K562 (cell line): ENCODE results near the gene CCDC187.

Experiments used
- CTCF ChIP-seq, 3 experiments: IDR thresholded peaks in 2 of 3; conservative IDR thresholded peaks in 1 of 3; 2 replicates each; pipeline ENCODE4 v1.5.1; 2011 to 2012; ENCODE audit warnings: low read length in 3 of 3, mild to moderate bottlenecking in 3 of 3, control low read depth in 2 of 3, improper control_type of control experiment in 1 of 3, inconsistent platforms in 1 of 3, low read depth in 1 of 3, mixed read lengths in 1 of 3, moderate library complexity in 1 of 3; ENCODE audit not compliant: insufficient read depth in 2 of 3
- EP300 ChIP-seq: IDR thresholded peaks from 2 replicates; pipeline ENCODE4 v1.6.1; 2012; ENCODE audit warnings: low read length, improper control_type of control experiment
- HDAC6 ChIP-seq: IDR thresholded peaks from 2 replicates; pipeline ENCODE4 v1.6.1; 2012; ENCODE audit warnings: low read depth, mild to moderate bottlenecking, control low read depth, inconsistent platforms, low read length, moderate library complexity
- KDM1A ChIP-seq, 2 experiments: fragments of 450-650 bp; IDR thresholded peaks; 2 replicates each; pipeline ENCODE4 v1.6.1; 2016; ENCODE audit warnings: mild to moderate bottlenecking in 2 of 2
- PRPF4 ChIP-seq: fragments of 200-400 bp; formaldehyde crosslinking; IDR thresholded peaks from one replicate; pipeline ENCODE4 v1.6.1; 2017; ENCODE audit warnings: low read length, low read depth, mild to moderate bottlenecking; ENCODE audit not compliant: insufficient read depth, poor library complexity, severe bottlenecking
- RB1 ChIP-seq: fragments of 450-650 bp; IDR thresholded peaks from 2 replicates; pipeline ENCODE4 v1.6.1; 2017; ENCODE audit warnings: low read depth, mild to moderate bottlenecking
- SRSF7 ChIP-seq: fragments of 200-400 bp; formaldehyde crosslinking; optimal IDR thresholded peaks from 2 replicates; pipeline ENCODE3; 2017; ENCODE audit warnings: mild to moderate bottlenecking, low read depth, low read length
- TEAD4 ChIP-seq, 2 experiments: sonication (generic) in 1 of 2; formaldehyde crosslinking in 1 of 2; IDR thresholded peaks; 2 replicates each; pipeline versions ENCODE4 v1.6.1 to v1.8.0; 2012 to 2022; ENCODE audit warnings: borderline replicate concordance in 1 of 2, inconsistent platforms in 1 of 2, low read length in 1 of 2, mild to moderate bottlenecking in 1 of 2, missing genetic modification reagents in 1 of 2
- ZBTB33 ChIP-seq: sonication (generic); formaldehyde crosslinking; IDR thresholded peaks from 2 replicates; pipeline ENCODE4 v1.8.1; 2023; ENCODE audit warnings: mild to moderate bottlenecking, missing genetic modification reagents

- TF ChIP-seq CTCF (IDR thresholded peaks at IDR 0.05 in 2 of 3, conservative IDR thresholded peaks at IDR 0.05 in 1 of 3; ENCODE audit: insufficient read depth in 2 of 3, low read depth in 1 of 3, low read length in 3 of 3) (no peak), RB1 (no peak), HDAC6 (no peak), EP300 (no peak), SRSF7 (no peak), ZBTB33 (CRISPR knock-in tag) (no peak), KDM1A (IDR thresholded peaks at IDR 0.05) (no peak), PRPF4 (no peak), TEAD4 (IDR thresholded peaks at IDR 0.05; ENCODE audit: low read length) (no peak), TEAD4 (CRISPR knock-in tag; IDR thresholded peaks at IDR 0.05; ENCODE audit: borderline replicate concordance) (no peak)
Observed at GRCh38 chr9:136241542-136241941, 62.4 kb downstream of the CCDC187 start.
